HPDE6-E6E7 (cell line): Measurements from ENCODE around the gene CREBBP.

ENCODE experiments used
- DNase-seq: peaks from one replicate; pipeline ENCODE4 v3.0.0; 2011; ENCODE audit warnings: missing footprints; ENCODE audit errors: extremely low spot score

Gene CREBBP

GRCh38 chr16:3879887-3880564 lies 487 bp downstream of the CREBBP start:
- DNase-seq: peak; percentile 58

GRCh38 chr16:3879258-3879886 lies 1.1 kb downstream of the CREBBP start:
- no peak for DNase-seq

GRCh38 chr16:3878610-3879009 lies 1.9 kb downstream of the CREBBP start:
- no peak for DNase-seq

GRCh38 chr16:3876695-3877094 lies 3.8 kb downstream of the CREBBP start:
- DNase-seq: no peak

GRCh38 chr16:3876160-3876559 lies 4.4 kb downstream of the CREBBP start:
- DNase-seq: no peak

- DNase-seq: no peak
Observed at GRCh38 chr16:3874794-3875692, 5.5 kb downstream of the CREBBP start.

GRCh38 chr16:3874242-3874641 lies 6.3 kb downstream of the CREBBP start:
- DNase-seq: no peak

GRCh38 chr16:3873482-3874173 lies 6.9 kb downstream of the CREBBP start:
- DNase-seq: no peak

GRCh38 chr16:3872216-3872895 lies 8.2 kb downstream of the CREBBP start:
- no peak for DNase-seq

DNA sequence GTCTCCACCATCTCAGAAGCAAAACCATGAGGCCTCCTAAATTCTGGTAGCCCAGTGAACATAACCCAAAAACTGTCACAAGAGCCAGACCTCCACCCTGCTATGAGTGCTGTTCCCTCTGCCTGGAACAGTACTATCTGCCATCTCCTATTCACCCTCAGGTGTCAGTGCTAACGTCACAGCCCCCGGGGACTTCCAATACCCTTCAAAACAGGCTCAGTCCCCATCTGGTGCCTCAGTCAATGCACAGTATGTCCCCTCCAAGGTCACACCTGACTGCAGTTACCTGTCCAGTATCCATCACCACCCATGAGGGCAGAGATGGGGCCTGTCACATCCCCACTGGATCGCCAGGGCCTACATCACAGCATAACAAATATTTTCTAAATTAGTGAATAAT lies 11.5 kb downstream of the CREBBP start:
- DNase-seq: no peak

GRCh38 chr16:3868556-3868955 lies 12.0 kb downstream of the CREBBP start:
- DNase-seq: no peak

- DNase-seq: no peak
Observed at GRCh38 chr16:3866703-3867431, 13.6 kb downstream of the CREBBP start.

GRCh38 chr16:3865241-3865640 lies 15.3 kb downstream of the CREBBP start:
- no peak for DNase-seq

- no peak for DNase-seq
Observed at GRCh38 chr16:3864562-3864961, 16.0 kb downstream of the CREBBP start.

GRCh38 chr16:3863587-3863986 lies 16.9 kb downstream of the CREBBP start:
- no peak for DNase-seq

DNA sequence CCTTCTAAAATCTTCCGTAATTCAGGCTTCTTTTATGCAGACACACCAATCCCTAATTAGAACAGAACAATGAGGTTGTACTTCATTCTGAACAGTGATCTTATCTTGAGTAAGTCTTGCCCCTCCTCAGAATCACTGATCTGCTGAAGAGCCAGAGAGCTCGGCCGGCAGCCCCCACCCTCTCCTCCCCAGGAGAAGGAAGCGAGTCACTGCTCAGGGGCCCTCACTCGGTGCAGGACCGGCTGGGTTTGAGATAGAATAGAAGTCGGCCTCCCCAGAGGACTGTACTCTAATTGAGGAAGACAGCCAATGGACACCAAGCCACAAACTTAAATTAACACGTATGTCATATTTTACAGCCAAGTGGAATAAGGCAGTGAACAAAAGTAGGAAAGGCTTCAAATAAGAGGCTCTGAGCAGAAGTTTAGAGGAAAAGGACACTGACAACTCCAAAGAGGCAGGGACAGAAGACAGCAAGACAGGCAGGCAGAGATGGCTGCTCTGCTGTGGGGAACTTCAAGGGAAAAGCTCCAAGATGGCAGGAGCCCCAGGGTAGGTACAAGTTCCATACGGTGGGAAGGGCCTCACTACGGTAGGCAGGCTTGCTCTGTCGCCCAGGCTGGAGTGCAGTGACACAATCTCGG lies 18.6 kb downstream of the CREBBP start:
- DNase-seq: peak; percentile 37

DNA sequence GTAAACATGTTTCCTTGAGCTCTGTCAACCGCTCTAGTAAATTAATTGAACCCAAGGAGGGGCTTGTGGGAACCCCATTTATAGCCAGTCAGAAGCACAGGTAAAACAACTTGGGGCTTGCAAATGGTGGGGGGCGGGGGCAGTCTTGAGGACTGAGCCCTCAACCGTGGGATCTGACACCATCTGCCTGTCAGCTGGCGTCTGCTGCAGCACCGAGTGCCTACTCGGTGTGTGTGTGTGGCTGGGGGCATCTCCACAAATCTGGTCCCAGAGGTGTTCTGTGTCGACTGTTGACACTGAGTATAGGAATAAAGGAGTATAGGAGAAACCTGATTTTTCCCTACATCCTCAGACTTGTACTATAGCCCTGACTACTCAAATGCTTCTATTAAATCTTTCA lies 20.6 kb downstream of the CREBBP start:
- DNase-seq: no peak

GRCh38 chr16:3858801-3859200 lies 21.7 kb downstream of the CREBBP start:
- no peak for DNase-seq

- DNase-seq: no peak
Observed at GRCh38 chr16:3857189-3858043, 23.1 kb downstream of the CREBBP start.
